Retinal pigment epithelial cell (primary cell): ENCODE data around the gene MBD2.
"Not testable (repeated sequence)": the region's sequence is repeated elsewhere in the genome, so short reads cannot be mapped to it uniquely, and the experiment has no call there.

Experiments
- DNase-seq: peaks from one replicate; pipeline ENCODE4 v3.0.0-alpha.2; 2010; ENCODE audit warnings: low read depth
- H3K4me3 ChIP-seq: 2 replicates; pipeline ENCODE4 v1.5.1; 2011; ENCODE audit warnings: mild to moderate bottlenecking, low read length, control low read depth, moderate library complexity
- TF ChIP-seq, protein P1 (sequence below): conservative IDR thresholded peaks from 2 replicates; pipeline ENCODE4 v1.5.1; 2011; ENCODE audit warnings: low read depth, low read length, control low read depth, inconsistent platforms

The MBD2 gene

DNA sequence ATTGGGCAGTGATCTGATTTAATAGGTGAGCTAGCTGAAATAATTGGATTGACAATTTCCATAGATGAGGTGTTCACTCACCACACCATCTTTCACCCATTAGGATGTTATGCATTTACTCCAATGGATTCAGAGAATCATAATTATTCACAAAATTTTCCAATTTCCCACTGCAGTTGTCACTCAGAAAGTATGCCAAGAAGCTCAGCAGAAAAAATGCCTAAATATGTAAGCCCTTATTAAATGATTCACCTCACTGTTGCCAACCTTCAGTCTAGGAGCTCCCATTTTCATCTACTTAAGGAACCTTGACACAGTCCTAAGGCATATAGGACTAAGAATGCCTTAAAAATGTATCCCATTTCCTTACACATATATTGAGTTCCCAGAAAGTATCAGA is 94.3 kb downstream of the MBD2 start:
- no peak overlapping the region for H3K4me3 ChIP-seq
- no peak for DNase-seq
- TF ChIP-seq, protein P1, sequence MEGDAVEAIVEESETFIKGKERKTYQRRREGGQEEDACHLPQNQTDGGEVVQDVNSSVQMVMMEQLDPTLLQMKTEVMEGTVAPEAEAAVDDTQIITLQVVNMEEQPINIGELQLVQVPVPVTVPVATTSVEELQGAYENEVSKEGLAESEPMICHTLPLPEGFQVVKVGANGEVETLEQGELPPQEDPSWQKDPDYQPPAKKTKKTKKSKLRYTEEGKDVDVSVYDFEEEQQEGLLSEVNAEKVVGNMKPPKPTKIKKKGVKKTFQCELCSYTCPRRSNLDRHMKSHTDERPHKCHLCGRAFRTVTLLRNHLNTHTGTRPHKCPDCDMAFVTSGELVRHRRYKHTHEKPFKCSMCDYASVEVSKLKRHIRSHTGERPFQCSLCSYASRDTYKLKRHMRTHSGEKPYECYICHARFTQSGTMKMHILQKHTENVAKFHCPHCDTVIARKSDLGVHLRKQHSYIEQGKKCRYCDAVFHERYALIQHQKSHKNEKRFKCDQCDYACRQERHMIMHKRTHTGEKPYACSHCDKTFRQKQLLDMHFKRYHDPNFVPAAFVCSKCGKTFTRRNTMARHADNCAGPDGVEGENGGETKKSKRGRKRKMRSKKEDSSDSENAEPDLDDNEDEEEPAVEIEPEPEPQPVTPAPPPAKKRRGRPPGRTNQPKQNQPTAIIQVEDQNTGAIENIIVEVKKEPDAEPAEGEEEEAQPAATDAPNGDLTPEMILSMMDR = no peak

DNA sequence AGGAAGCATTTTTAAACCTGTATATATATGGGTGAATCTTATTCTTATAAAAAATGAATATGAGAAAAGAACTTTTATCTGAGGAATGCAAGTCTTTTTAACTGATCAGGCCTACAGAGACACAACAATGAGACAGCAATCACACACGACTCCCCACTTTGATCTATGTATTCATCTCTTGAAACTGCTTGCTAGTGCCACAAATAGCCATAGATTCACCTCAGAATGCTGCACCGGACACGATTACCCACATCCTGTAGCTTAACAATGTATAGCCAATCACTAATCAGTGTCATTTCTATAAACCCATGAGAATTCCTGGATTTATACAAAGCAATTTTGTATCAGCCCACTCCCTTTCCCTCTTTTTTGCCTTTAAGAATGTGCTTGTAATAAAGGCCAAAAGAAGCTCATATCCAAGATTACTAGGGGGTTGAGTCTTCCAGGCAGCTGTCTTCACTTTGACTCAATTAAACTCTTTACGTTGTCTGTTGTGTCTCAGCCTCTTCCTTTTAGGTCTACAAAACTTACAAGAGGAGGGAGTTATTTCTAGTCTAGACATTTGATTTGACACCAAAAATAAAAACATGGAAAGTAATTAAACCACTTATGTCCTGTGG is 94.9 kb downstream of the MBD2 start:
- no peak overlapping the region for H3K4me3 ChIP-seq
- TF ChIP-seq, protein P1 = no peak
- no peak for DNase-seq

DNA sequence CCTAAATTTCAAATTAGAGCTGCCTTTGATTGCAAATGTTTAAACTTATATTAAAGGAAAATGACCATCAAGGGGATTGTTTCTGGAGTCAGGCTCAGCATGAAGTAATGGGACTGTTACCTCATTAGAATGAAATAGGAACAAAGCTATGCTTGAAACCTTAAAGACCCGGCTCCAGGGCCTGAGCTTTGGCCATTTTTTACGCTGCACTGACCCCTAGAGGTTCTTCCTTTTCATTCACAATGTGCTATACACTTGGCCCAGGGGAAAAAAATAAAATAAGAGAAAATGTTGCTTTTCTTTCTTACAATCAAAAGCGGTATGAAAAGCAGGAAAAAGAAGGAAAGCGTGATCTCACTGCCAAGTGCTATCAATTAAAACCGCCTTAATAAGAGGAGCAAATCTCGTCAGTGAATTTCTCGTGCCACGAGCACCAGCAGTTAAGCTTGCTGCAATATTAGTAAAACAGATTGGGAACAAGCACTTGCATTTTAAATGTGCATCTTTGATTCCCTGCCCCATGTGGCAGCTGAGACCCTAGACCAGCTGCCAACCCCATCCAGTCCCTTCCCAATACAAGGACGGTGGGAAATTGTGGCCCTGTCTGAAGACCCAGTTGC is 96.6 kb downstream of the MBD2 start:
- no peak for DNase-seq
- TF ChIP-seq, protein P1 = peak; percentile 75
- no peak overlapping the region for H3K4me3 ChIP-seq

DNA sequence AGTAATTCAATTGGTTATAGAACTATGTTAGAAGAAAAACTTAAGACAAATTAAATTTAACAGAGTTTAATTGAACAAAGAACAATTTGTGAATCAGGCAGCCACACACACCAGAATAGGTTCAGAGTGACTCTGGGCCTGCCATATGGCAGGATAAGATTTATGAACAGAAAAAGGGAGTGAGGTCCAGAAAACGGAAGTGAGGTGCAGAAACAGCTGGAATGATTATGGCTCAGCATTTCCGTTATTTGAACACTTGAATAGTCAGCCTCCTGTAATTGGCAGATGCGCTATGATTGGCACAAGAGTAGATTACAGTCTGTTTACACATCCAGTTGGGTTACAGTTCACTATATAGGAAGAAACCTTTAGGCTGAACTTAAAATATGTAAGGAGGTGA is 99.0 kb downstream of the MBD2 start:
- no peak for DNase-seq
- TF ChIP-seq, protein P1 = no peak
- H3K4me3 ChIP-seq = no peak overlapping the region

DNA sequence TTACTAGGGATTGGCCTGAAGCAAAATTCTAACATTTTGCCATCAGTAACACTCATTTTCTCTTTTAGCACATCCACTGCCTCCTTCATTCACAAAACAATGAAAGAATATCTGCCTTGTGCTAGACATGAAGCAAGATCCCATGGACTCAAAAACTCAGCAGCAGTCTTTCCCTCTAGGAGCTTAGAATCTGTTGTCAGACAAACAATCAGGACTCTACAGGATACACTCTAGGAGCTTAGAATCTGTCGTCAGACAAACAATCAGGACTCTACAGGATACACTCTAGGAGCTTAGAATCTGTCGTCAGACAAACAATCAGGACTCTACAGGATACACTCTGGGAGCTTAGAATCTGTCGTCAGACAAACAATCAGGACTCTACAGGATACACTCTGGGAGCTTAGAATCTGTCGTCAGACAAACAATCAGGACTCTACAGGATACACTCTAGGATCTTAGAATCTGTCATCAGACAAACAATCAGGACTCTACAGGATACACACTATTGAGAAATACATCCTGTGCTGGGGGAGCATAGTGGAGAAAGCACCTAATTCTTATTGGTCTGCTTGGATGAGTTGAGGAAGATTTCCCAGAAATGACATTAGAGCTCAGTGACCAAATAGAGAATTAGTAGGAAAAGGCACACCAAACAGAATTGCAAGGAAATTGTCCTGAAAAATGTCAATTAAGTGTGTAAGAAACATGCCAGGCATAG is 100.6 kb downstream of the MBD2 start:
- DNase-seq, H3K4me3 ChIP-seq: not testable (repeated sequence)

DNA sequence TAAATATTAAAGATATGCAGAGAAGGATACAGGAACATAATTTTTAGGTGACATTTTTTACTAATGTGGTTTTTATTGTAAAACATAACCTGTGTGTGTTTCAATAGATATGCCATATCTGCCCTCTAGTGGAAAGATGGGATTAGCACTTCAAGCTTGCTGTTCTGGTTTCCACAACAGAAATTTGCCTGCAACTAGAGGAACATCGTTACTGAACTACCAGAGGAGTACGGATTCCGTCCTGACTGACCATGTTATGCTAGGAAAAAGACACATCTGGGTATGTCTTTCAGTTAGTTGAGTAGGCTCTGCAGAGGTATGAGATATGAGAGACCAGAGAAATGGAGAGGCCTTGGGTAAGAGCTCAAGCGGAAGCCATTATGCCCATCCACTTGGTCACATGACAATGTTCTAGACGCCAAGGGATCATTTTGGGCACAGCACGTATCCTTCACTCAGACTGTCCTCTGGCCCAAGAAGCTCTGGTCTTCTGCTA is 104.9 kb downstream of the MBD2 start:
- peak overlapping the region; percentile 15 for H3K4me3 ChIP-seq
- DNase-seq = peak; percentile 24
- TF ChIP-seq, protein P1 = peak; percentile 82

DNA sequence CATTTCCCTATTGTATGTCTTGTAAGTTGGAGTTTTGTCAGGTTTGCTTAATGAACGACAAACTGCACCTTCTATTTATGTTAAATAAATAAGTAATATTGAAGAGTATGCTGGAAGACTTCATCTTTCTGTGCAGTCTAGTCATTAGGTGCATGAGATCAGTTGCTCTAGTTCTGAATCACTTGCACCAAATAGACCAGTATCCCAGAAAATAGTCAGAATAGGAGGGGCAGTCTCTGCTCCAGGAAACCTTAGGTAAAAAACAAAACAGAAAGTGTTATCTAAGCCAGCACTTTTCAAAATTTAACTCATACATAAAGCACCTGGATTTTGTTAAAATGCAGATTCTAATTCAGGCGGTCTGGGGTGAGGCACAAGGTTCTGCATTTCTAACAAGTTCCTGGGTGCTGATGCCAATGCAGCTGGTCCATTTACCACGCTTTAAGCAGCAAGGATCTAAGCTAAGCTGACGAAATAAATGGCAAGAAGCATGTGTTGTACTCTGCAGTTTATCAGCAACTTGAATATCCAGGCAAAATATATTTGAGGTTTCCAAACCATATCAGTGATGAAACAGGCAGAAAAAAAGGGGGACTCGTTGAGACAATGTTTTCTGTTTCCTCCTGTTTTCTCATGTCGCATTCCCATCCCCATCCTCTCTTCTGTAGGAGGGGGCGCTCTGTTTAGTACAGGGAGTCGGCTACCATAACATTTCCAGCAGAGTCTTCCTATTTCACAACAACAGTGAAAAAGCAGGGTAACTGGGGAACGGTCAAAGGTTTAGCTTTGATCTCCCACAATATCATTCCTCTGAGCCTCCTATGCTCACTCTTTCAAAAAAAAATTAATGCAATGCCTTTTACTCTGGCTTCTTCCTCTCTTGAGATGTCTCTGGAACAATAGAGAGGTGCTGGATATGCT is 106.4 kb downstream of the MBD2 start:
- H3K4me3 ChIP-seq = no peak overlapping the region

More for the DNA sequence above, 106.4 kb downstream of the MBD2 start:
- TF ChIP-seq, protein P1 = no peak
- no peak for DNase-seq
